Islet of Langerhans (tissue), 1 donor: Measurements from ENCODE around the gene E2F1.

Experiments used
- FAIRE-seq: peaks from one replicate; lab custom pipeline; 2011; peaks lifted over from hg19 to GRCh38; lab: Jason Lieb, UNC

Gene E2F1, protein sequence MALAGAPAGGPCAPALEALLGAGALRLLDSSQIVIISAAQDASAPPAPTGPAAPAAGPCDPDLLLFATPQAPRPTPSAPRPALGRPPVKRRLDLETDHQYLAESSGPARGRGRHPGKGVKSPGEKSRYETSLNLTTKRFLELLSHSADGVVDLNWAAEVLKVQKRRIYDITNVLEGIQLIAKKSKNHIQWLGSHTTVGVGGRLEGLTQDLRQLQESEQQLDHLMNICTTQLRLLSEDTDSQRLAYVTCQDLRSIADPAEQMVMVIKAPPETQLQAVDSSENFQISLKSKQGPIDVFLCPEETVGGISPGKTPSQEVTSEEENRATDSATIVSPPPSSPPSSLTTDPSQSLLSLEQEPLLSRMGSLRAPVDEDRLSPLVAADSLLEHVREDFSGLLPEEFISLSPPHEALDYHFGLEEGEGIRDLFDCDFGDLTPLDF

DNA sequence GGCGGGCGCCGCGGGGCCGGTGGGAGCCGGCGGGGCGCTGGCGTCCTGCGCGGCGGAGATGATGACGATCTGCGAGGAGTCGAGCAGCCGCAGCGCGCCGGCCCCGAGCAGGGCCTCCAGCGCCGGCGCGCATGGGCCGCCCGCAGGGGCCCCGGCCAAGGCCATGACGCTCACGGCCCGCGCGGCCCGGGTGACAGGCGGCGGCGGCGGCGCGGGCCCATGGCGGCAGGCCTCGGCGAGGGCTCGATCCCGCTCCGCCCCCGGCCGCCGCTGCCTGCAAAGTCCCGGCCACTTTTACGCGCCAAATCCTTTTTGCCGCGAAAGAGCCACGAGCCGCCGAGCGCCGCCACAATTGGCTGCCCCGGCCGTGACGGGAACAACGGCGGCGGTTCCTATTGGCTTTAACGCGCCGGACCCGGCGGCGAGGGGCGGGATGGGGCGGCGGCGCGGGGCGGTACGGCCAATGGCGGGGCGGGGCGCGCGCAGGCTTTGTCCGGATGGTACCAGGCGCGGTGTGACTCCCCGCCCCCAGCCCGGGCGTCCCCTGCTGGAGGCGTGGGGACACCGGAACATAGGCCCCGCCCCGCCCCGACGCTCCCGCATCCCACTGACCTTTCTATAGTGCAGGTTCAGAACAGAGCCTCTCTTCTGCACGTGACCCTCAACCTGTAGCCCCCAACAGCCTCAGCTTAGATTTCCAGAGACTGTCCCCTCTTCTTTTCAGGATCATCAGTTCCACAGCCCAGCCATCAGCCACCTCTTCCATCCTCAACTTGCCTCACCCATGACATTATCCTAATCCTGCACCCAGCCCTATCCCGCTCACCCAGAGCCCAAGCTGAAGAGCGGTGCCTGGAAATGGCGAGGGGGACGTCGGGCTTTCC, at the start of gene E2F1:
E2F1 (minus strand) TSS at position 286 of the 884 bp plus-strand sequence; CDS start at position 165, 121 bp downstream.
- FAIRE-seq = no peak

DNA sequence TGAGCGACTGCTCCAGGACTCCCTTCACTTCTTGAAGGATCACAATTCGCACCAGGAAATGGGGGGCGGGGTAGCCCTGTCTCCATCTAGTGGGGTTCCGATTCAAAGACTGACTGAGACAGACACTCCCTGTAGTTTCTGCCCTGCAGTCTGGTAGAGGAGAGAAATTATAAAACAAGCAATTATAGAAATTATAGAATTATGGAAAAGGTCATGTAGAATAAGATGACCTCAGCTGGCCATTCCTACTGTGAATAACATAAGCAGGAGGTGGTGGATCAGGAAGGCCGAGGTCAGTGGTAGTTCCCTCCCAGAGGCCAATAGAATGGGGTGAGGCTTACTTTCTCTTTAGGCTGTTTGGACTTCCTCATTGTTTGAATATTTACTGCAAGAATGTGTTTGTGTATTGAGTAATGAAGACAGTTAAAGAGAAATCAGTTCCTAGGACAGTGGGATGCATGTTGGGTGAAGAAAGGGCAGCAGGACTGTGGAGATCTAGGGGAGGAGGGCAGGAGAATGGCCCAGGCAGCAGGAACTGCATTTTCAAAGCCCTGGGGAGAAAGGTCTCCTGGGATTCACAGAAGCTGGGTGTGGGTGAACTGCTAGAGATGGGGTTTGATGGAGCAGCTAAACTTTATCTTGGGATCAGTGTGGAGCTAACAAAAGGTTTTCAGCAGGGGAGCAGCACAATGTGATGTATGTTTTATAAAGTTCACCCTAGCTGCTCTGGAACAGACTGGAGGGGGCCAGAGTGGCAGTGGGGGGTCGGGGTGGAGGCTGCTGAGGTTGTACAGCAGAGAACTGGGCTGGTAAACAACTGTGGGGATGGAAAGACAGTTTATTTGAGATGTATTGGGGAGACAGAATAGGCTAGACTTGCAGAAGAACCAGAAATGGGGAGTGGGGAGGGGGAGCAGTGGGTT, 47.7 kb upstream of the E2F1 start:
- no peak for FAIRE-seq

DNA sequence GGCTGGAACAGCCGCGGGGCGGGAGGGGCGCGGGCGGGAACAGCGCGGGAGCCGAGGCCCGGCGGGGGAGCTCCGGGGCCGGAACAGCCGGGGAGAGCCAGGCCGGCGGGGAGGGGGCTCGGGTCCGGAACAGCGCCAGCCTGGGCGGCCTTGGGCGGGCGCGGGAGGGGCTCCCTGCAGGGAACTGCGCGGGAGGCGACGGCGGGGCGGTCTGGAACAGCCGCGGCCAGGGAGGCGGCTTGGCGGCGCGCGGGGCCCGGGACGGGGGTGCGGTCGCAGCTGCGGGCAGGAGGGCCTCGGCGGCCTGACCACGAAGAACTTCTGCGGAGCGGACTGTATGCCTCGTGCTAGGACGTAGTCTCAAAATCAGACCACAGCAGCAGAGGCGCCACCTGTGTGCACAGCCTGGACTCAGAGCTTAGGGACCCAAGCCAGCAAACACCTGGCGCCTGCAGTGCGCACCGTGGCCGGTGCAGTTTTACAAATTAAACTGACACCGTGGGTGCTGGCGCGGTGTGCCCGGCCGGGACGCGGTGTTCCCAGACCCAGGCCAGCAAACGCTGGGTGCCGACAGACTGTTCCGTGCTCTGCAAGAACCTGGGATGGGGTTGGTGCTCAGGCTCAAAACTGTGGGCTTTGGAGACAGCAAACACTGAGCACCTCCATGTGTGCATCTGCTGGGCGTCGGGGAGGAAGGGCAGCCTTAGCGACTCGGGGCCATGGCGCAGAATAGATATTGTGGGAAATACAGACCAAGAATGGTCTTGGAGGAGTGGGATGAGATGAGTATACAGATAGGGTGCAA, 46.2 kb upstream of the E2F1 start:
- FAIRE-seq = no peak

DNA sequence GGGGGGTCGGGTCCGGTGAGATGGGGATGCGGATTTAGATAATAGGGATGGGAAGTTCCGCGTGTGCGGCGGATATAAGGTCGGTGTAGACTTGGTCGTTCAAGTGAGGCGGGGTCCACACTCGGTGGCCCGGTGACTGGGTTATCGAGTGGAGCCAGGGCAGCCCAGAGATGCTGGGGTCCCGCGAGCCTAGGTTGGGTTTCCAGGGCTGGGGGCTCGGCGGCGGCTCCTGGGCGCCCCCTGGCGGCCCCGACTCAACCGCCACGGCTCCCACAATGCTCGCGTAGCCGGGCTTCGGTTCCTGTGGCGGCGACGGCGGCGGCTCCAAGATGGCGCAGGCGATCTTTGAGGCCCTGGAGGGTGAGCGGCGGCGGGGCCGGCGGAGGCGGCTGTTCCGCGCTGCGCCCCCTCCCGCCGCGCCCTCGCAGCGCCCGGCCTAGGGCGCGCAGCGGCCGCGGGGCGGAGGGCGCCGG, 45.5 kb upstream of the E2F1 start, which contains the start of gene ZNF341:
ZNF341 (plus strand) TSS at position 304 of the 473 bp plus-strand sequence; CDS start at position 330, 26 bp downstream.
- no peak for FAIRE-seq

DNA sequence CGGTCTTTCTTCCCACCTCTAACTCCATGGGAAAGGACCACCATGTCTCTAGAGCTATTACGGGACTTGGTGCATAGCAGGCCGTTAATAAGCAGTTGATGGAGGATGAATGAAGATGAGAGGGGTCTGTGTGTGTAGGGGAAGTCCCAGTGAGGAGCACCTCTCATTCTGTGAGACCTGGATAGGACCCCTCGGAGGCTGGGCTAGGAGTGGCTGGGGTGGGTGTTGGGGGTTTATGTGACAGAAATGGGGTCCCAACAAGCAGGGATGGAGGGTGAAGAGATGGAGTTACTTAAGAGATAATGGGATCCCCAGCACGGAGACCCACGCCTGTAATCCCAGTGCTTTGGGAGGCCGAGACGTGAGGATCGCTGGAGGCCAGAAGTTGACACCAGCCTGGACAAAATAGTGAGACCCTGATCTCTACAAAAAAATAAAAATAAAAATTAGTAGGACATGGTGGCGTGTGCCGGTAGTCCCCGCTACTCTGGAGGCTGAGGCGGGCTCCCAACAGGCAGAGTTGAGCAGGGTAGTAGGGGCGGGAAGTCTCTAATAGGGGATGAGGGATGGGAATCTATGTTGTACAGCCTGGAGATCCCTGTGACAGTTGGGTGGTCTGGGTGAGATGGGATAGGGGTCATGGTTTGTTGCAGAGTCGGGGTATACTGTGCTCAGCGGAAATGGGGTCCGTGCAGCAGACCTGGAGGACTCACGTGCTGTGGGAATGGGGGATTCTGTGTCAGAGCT, 44.9 kb upstream of the E2F1 start:
- FAIRE-seq = no peak

DNA sequence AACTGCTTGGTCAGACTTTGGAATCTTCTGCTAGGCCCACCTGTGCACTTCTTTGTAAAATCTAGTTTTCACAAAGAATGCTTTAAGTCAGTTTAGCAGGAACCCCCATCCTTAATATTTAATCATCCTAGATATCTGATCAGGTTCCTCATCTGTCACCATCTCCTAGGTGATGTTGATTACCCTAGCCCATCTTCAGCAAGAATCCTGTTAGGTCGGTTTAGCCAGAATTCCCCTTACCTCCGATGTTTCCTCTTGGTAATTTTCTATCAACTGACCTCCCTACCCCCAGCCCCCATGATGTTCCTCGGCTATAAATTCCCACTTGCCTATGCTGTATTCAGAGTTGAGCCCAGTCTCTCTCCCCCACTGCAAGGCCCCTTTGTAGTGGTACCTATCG, 42.9 kb upstream of the E2F1 start:
- no peak for FAIRE-seq

DNA sequence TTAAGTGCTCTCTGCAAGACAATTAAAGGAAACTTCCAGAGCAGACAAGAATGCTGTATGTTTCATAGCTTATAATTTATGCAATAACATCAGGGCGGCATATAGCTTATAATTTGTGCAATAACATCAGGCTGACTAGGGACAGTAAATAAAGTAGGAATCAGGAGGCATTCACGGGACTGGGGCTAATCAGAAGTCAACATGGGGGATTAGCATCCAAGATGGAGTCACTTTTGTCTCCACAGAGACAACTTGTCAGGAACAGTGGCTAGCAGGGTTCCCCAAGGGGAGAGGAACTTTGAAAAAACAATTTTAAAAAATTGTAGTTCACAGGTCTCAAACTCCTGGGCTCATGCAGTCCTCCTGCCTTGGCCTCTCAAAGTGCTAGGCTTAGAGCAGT, 42.3 kb upstream of the E2F1 start:
- no peak for FAIRE-seq

DNA sequence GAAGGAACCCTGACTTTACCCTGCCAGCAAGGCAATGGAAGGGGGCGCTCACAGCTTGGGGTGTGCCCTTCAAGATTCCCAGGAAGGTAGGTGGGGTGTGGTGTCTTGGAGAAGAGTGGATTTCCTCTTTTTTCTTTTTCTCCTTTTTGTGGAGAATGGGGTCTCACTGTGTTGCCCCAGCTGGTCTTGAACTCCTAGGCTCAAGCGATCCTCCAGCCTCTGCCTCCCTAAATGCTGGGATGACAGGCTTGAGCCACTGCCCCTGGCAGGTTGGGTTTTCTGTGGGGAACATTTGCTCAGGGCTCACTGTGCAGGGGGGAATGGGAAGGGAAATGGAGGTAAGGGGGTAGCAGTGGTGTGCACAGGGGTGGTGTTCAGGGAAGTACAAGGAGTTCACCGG, 41.6 kb upstream of the E2F1 start:
- no peak for FAIRE-seq

DNA sequence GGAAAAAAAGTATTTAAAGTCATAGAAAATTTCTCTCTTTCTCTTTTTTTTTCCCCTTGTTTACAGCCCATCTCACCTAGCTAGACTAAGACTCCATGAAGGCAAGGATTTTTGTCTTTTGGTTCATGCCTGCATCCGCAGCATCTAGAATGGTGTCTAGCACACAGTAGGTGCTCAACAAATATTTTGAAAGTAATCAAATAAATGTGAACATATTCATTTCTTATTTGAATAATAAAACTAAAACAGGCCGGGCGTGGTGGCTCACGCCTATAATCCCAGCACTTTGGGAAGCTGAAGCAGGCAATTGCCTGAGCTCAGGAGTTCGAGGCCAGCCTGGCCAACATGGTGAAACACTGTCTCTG, 40.9 kb upstream of the E2F1 start:
- FAIRE-seq = no peak

DNA sequence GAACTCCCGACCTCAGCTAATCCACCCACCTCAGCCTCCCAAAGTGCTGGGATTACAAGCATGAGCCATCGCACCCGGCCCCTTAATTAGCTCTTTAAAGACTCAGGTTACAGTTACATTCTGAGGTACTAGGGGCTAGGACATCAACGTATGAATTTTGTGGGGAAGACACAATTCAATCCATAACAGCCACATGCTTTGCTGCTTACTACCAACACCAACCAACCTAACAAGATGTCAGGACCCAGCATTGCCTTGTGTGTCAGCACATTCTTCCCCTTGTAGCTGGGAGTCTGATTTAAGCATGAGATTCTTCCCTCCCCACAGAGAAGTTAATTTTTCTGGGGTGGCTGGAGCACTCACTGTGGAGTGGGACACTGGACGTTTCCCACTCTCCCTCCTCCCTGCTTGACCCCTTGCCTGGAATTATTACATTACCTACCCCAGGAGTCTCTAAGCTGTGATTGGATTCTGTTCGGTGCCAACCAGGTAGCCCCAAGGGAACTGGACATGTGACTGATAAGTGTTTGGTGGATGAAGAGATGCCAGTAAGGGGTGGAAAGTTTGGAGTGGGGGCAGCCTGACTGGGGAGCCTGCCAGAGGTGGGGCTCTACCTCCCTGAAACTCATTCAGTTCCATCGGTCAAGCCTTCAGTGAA, 39.6 kb upstream of the E2F1 start:
- no peak for FAIRE-seq

DNA sequence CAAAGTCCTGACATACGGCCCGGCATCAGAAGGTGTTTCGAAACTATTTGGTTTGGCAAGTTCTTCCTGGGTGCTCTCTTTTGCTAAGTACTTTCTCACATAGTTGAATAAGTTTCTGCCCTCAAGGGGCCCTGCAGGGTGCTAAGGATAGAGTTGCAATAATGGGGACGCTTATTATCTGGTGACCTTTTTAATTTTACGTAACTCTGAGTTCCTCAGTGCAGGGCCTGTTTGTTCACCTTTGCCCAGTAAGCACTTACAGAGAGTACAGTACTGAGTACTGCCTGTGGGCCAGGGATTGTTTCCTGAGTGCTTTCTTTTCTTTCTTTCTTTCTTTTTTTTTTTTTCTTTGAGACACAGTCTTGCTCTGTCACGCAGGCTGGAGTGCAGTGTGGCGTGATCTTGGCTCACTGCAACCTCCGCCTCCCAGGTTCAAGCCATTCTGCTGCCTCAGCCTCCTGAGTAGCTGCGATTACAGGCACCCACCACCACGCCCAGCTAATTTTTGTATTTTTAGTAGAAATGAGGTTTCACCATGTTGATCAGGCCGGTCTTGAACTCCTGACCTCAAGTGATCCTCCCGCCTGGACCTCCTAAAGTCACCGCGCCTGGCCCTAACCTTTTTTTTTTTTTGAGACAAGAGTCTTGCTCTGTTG, 38.4 kb upstream of the E2F1 start:
- FAIRE-seq = no peak

DNA sequence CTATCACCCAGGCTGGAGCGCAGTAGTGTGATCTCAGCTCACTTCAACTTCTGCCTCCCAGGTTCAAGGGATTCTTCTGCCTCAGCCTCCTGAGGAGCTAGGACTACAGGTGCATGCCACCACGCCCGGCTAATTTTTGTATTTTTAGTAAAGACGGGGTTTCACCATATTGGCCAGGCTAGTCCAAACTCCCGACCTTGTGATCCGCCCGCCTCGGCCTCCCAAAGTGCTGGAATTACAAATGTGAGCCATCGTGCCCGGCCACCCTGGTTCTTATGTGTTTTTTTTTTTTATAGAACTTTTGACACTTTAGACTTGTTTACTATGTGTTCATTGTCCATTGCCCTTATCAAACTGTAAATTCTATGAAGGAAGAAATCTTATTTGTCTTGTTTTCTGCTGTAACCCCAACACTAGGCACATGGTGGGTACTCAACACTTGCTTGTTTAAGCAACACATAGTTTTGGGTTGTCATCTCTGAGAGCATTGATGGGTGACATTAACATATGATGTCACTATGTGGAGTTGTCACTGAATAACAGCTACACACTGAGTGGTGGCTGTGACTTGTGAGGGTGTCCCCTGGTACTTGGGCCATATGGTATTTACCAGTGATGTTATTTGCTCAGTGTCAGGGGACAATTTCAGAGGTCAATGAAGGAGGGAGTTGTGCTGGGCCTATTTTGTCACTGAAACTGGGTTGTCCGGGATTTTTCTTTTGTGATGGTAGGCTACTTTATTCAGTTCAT, 35.4 kb upstream of the E2F1 start:
- no peak for FAIRE-seq

DNA sequence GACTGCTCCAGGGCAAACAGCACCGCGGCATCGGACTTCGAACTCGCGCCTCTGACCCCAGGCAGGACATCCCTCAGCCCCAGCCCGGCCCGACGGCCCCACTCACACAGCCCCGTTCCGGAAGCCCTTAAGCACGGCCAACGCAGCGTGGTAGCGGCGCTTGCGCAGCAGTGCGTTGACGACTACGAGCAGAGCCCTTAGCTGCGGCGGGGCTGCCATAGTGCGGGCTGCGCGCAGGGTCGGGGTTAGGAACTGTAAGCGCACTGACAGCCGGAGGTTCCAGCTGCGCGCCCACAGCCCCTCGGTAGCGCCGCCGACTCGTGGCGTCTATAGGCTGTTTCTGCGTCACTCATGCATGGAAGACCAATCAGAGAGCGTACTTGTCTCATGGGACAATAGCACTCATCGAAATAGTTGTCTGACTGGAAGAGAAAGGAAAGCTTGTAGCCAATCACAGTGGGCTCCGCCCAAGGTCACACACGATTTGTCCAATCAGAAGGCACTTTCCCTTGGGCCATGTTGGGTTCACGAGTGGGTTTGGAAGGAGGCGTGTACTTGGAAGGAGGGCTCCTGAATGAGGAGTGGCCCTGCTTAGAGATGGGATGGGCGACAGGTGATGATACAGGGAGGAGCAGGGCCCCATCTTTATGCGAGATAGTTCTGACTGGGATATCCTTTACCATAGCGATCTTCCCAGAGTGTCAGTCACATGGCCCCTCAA, 34.0 kb upstream of the E2F1 start, which contains the start of gene PXMP4:
PXMP4 (minus strand) TSS at position 322 of the 721 bp plus-strand sequence; CDS start at position 219, 103 bp downstream.
- FAIRE-seq = peak; percentile 99

DNA sequence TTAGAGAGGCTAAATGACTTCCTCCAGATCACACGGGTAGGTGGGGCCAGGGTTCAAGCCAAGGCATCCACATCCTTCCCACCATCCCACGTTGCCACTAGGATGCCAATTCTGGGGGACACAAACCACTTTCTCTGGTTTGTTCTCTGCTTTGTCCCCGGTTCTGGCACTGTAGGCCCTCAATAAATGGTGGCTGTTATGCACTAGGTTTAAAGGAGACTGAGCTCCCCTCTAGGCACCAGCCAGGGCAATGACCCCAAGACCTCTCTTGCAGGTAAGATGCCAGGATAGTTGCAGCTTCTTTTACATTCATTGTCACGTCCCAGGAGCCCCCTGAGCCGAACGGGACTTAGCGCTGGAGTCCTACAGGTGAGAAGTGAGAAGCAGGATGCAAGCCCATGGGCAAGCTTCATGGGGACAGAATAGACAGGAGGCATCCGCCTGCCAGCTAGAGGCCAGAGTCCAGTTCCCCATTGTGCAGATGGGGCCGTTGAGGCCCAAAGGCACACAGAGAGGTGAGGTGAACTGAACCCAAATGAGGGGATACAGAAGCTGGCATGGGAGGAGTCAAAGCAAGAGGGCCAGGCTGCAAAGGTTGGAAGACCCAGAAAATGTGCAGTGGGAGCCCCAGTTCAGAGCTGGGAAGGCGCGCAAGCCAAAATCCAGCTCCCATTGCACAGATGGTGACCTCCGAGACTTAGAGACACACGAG, 33.2 kb upstream of the E2F1 start:
- no peak for FAIRE-seq

DNA sequence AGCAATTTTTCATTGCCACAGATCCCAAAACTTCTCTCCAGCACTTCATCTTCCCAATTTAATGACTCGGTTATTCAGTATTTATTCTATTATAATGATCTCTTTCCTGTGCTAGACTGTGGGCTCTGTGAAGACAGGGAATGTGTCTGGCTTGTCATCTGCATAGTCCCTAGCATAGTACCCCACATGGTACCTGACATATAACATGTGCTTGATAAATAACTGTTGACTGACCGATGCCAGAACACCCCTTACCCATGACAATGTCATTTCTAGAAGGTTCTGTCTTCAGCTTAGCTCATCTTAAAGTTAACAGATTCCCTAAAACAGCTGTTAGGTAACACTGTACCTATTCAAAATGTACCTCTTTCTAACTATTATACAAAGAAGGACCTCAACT, 30.3 kb upstream of the E2F1 start:
- FAIRE-seq = no peak

DNA sequence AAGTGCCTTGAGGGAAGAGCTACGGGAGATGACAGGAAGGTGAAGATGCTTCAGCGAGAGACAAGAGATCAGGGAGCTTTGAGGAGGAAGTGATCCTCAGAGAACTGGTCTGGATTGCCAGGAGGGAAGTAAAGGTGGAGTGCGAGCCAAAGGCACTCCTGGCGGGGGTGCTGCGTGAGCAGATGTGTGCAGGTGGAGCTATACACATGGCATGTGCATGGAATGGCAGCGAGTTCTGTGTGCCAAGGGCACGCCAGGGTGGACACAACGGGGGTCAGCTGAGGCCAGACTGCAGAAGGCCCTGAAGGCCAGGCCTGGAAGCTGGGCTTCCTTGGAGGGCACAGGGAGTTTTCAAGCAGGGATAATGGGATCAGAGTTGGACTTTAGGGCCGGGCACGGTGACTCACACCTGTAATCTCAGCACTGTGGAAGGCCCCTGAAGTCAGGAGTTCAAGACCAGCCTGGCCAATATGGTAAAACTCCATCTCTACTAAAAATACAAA, 27.7 kb upstream of the E2F1 start:
- no peak for FAIRE-seq

DNA sequence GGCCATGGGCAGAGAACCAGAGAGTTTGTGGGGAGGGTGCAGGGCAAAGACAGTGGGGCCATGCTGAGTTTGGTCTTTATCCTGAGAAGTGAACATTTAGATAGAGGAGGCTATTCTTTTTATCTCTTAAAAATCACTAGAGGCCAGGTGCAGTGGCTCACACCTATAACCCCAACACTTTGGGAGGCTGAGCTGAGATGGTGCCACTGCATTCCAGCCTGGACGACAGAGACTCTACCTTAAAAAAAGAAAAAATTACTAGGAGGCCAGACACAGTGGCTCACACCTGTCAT, 25.2 kb upstream of the E2F1 start:
- FAIRE-seq = no peak
